C4-2B (cell line): ENCODE data around the gene NCAPD2.

Experiments used
- H3K27ac ChIP-seq: fragments of 450-650 bp; 2 replicates; pipeline ENCODE4 v1.5.1; 2017
- CTCF ChIP-seq: fragments of 450-650 bp; conservative IDR thresholded peaks from 2 replicates; pipeline ENCODE4 v1.5.1; 2017; ENCODE audit warnings: mild to moderate bottlenecking
- ZFX ChIP-seq: fragments of 450-650 bp; IDR thresholded peaks from 2 replicates; pipeline ENCODE4 v1.6.1; 2017

The NCAPD2 gene

GRCh38 chr12:6539707-6540134 is 45.8 kb downstream of the NCAPD2 start:
- TF ChIP-seq ZFX (no peak), CTCF (no peak)
- H3K27ac ChIP-seq = no peak overlapping the region

- TF ChIP-seq CTCF (no peak), ZFX (no peak)
- no peak overlapping the region for H3K27ac ChIP-seq
Measured at GRCh38 chr12:6540181-6540877, 46.4 kb downstream of the NCAPD2 start.

- no peak overlapping the region for H3K27ac ChIP-seq
- TF ChIP-seq CTCF (no peak), ZFX (no peak)
Measured at GRCh38 chr12:6541371-6542165, 47.7 kb downstream of the NCAPD2 start.

GRCh38 chr12:6542209-6543009 is 48.5 kb downstream of the NCAPD2 start:
- TF ChIP-seq CTCF (no peak), ZFX (no peak)
- H3K27ac ChIP-seq = no peak overlapping the region

- TF ChIP-seq ZFX = no peak
- no peak for TF ChIP-seq CTCF
- H3K27ac ChIP-seq = no peak overlapping the region
Measured at GRCh38 chr12:6546016-6546415, 52.1 kb downstream of the NCAPD2 start.

GRCh38 chr12:6547566-6547965 is 53.7 kb downstream of the NCAPD2 start:
- TF ChIP-seq CTCF (no peak), ZFX (no peak)
- H3K27ac ChIP-seq = no peak overlapping the region

GRCh38 chr12:6547987-6548386 is 54.1 kb downstream of the NCAPD2 start:
- TF ChIP-seq ZFX (no peak), CTCF (no peak)
- H3K27ac ChIP-seq = no peak overlapping the region
